K562 (cell line): ENCODE measurements around the gene ENTREP3. TPM values are rescaled to one million over a fixed set of nuclear protein-coding genes. Genes with fewer than 3 reads are reported as not detected.

Experiments used
- DMBX1 ChIP-seq: fragments of 250-450 bp; sonication (Bioruptor Pico); IDR thresholded peaks from 2 replicates; pipeline ENCODE4 v1.8.0; 2022; ENCODE audit warnings: inconsistent platforms, mild to moderate bottlenecking, moderate library complexity, borderline replicate concordance
- ETV5 ChIP-seq: sonication (generic); formaldehyde crosslinking; IDR thresholded peaks from 2 replicates; pipeline ENCODE4 v1.4.0; 2020; ENCODE audit warnings: low read depth, mild to moderate bottlenecking, missing genetic modification reagents
- FOXM1 ChIP-seq, 2 experiments: fragments of 450-650 bp in 1 of 2; sonication (generic) in 1 of 2; formaldehyde crosslinking in 1 of 2; IDR thresholded peaks; 2 replicates each; pipeline versions ENCODE4 v1.6.1 to v1.9.0; 2017 to 2022; ENCODE audit warnings: low read depth in 2 of 2, mild to moderate bottlenecking in 2 of 2, missing genetic modification reagents in 1 of 2, moderate library complexity in 1 of 2
- GATAD2A ChIP-seq: fragments of 450-650 bp; IDR thresholded peaks from 2 replicates; pipeline ENCODE4 v1.6.1; 2017
- HLTF ChIP-seq: fragments of 450-650 bp; IDR thresholded peaks from 2 replicates; pipeline ENCODE4 v1.6.1; 2016
- HMG20A ChIP-seq: fragments of 450-650 bp; formaldehyde crosslinking; conservative IDR thresholded peaks from 2 replicates; pipeline ENCODE4 v1.4.0; 2020; ENCODE audit warnings: mild to moderate bottlenecking, mixed read lengths
- HNRNPL ChIP-seq: fragments of 200-400 bp; formaldehyde crosslinking; IDR thresholded peaks from 2 replicates; pipeline ENCODE4 v1.6.1; 2017; ENCODE audit warnings: low read depth, mild to moderate bottlenecking, low read length
- NCOA4 ChIP-seq: fragments of 450-650 bp; IDR thresholded peaks from 2 replicates; pipeline ENCODE4 v1.6.1; 2018; ENCODE audit warnings: mild to moderate bottlenecking; ENCODE audit not compliant: partially characterized antibody
- PTTG1 ChIP-seq: fragments of 450-650 bp; IDR thresholded peaks from 2 replicates; pipeline ENCODE4 v1.6.1; 2016; ENCODE audit warnings: low read depth, mild to moderate bottlenecking, missing genetic modification characterization, missing compliant biosample characterization
- RBM22 ChIP-seq: fragments of 200-400 bp; formaldehyde crosslinking; IDR thresholded peaks from 2 replicates; pipeline ENCODE4 v1.6.1; 2018; ENCODE audit warnings: low read length, low read depth; ENCODE audit not compliant: poor library complexity, severe bottlenecking
- RCOR1 ChIP-seq, 2 experiments: IDR thresholded peaks; 2 replicates each; pipeline ENCODE4 v1.6.1; 2012; ENCODE audit warnings: low read depth in 2 of 2, low read length in 2 of 2, borderline replicate concordance in 1 of 2, improper control_type of control experiment in 1 of 2
- SAFB2 ChIP-seq: fragments of 200-400 bp; formaldehyde crosslinking; IDR thresholded peaks from 2 replicates; pipeline ENCODE4 v1.6.1; 2018; ENCODE audit warnings: borderline replicate concordance, low read length, low read depth, moderate library complexity; ENCODE audit not compliant: severe bottlenecking
- SP1 ChIP-seq: sonication (generic); formaldehyde crosslinking; IDR thresholded peaks from 2 replicates; pipeline ENCODE4 v1.8.1; 2022; ENCODE audit warnings: mild to moderate bottlenecking, missing genetic modification reagents
- SRSF9 ChIP-seq: fragments of 200-400 bp; formaldehyde crosslinking; IDR thresholded peaks from 2 replicates; pipeline ENCODE4 v1.6.1; 2017; ENCODE audit warnings: low read depth, low read length, borderline replicate concordance
- SUPT5H ChIP-seq: fragments of 450-650 bp; IDR thresholded peaks from 2 replicates; pipeline ENCODE4 v1.6.1; 2016
- TBP ChIP-seq: optimal IDR thresholded peaks from 2 replicates; pipeline ENCODE3; 2011; ENCODE audit warnings: low read depth, low read length, improper control_type of control experiment
- ZBTB12 ChIP-seq: fragments of 250-450 bp; sonication (Bioruptor Pico); IDR thresholded peaks from 2 replicates; pipeline ENCODE4 v1.4.0; 2020
- ZNF174 ChIP-seq: fragments of 250-450 bp; sonication (Bioruptor Pico); IDR thresholded peaks from 2 replicates; pipeline ENCODE4 v1.4.0; 2020; ENCODE audit warnings: mild to moderate bottlenecking
- ZNF644 ChIP-seq: fragments of 200-800 bp; sonication (Bioruptor generic); IDR thresholded peaks from 2 replicates; pipeline ENCODE4 v1.6.1; 2016; ENCODE audit warnings: low read depth, missing genetic modification characterization, missing compliant biosample characterization
- ZNF655 ChIP-seq: fragments of 250-450 bp; sonication (Bioruptor Pico); IDR thresholded peaks from 2 replicates; pipeline ENCODE4 v1.5.0; 2021
- polyA plus RNA-seq, 8 experiments: library from polyadenylated mRNA; depleted of rRNA in 4 of 8; stranded (reverse) in 5 of 8; unstranded in 3 of 8; fragments of >200 nt; fragmentation: Nextera tagmentation in 2 of 8; fragmentation: Illumina TruSeq in 1 of 8; extraction: Ambion mirVana in 2 of 8; extraction: Trizol in 1 of 8; gene quantifications; 2 replicates each; pipeline versions ENCODE4 v1.2.1 to v1.2.3, GENCODE V29; 2011 to 2014; ENCODE audit warnings: inconsistent platforms in 1 of 8, missing spikeins in 1 of 8
- total RNA-seq, 7 experiments: library from RNA; depleted of rRNA in 6 of 7; stranded (reverse); fragments of >200 nt in 6 of 7; fragmentation: Illumina TruSeq in 2 of 7; extraction: Trizol in 2 of 7; gene quantifications; 2 replicates each; pipeline versions ENCODE4 v1.2.1 to v1.2.3, GENCODE V29; 2011 to 2021; ENCODE audit warnings: low replicate concordance in 1 of 7
- TF ChIP-seq, protein P1 (sequence below): sonication (generic); formaldehyde crosslinking; IDR thresholded peaks from 2 replicates; pipeline ENCODE4 v1.8.0; 2022; ENCODE audit warnings: mild to moderate bottlenecking, low read depth, missing genetic modification reagents
- TF ChIP-seq, protein P2 (sequence below): fragments of 250-450 bp; sonication (Bioruptor Pico); IDR thresholded peaks from 2 replicates; pipeline ENCODE4 v1.8.0; 2021; ENCODE audit warnings: moderate library complexity, mild to moderate bottlenecking, inconsistent platforms

The ENTREP3 gene
- total and polyA plus RNA-seq, 9 of the 15 experiments (the other 6 are each of a cell fraction or from before 2014, with no cell fraction given) = 1.9 to 41.8 (median 5.9) TPM

- TF ChIP-seq, protein P1, sequence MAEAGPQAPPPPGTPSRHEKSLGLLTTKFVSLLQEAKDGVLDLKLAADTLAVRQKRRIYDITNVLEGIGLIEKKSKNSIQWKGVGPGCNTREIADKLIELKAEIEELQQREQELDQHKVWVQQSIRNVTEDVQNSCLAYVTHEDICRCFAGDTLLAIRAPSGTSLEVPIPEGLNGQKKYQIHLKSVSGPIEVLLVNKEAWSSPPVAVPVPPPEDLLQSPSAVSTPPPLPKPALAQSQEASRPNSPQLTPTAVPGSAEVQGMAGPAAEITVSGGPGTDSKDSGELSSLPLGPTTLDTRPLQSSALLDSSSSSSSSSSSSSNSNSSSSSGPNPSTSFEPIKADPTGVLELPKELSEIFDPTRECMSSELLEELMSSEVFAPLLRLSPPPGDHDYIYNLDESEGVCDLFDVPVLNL (CRISPR knock-in tag) = peak; percentile 82
- TF ChIP-seq RCOR1 (IDR thresholded peaks at IDR 0.05; ENCODE audit: borderline replicate concordance in 1 of 2, low read depth in 2 of 2, low read length in 2 of 2) = 0 out of 4 replicates have a peak, but pooled peaks of 1 of the 2 experiments have one; percentile 15
- TF ChIP-seq HLTF = no peak
- no peak for TF ChIP-seq DMBX1 (CRISPR knock-in tag)
- no peak for TF ChIP-seq NCOA4
- TF ChIP-seq SAFB2 = no peak
- TF ChIP-seq SRSF9 = no peak
- TF ChIP-seq ZNF655 (CRISPR knock-in tag) = no peak
- TF ChIP-seq FOXM1 (IDR thresholded peaks at IDR 0.05; ENCODE audit: low read depth) = no peak
- TF ChIP-seq FOXM1 (CRISPR knock-in tag; IDR thresholded peaks at IDR 0.05; ENCODE audit: low read depth) = no peak
- TF ChIP-seq, protein P2, sequence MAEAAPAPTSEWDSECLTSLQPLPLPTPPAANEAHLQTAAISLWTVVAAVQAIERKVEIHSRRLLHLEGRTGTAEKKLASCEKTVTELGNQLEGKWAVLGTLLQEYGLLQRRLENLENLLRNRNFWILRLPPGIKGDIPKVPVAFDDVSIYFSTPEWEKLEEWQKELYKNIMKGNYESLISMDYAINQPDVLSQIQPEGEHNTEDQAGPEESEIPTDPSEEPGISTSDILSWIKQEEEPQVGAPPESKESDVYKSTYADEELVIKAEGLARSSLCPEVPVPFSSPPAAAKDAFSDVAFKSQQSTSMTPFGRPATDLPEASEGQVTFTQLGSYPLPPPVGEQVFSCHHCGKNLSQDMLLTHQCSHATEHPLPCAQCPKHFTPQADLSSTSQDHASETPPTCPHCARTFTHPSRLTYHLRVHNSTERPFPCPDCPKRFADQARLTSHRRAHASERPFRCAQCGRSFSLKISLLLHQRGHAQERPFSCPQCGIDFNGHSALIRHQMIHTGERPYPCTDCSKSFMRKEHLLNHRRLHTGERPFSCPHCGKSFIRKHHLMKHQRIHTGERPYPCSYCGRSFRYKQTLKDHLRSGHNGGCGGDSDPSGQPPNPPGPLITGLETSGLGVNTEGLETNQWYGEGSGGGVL (CRISPR knock-in tag) = no peak
- TF ChIP-seq GATAD2A = no peak
- TF ChIP-seq SUPT5H = peak; percentile 78
- no peak for TF ChIP-seq HMG20A (CRISPR knock-in tag)
- TF ChIP-seq TBP = peak; percentile 86
- TF ChIP-seq RBM22 = no peak
- no peak for TF ChIP-seq HNRNPL
- TF ChIP-seq SP1 (CRISPR knock-in tag) = peak; percentile 72; the same call in 1 of the 2 replicates
- no peak for TF ChIP-seq ZNF644
- TF ChIP-seq ZBTB12 (CRISPR knock-in tag) = no peak
- no peak for TF ChIP-seq ETV5
- TF ChIP-seq ZNF174 (CRISPR knock-in tag) = no peak
- no peak for TF ChIP-seq PTTG1
These were observed 27.8 kb downstream of the ENTREP3 start (continued) for GRCh38 chr1:155227261-155228095.
